ENCODE measurements around the gene THRB. TPM values are rescaled to one million over a fixed set of nuclear protein-coding genes. Genes with fewer than 3 reads are reported as not detected.

The THRB gene
- total RNA-seq, 1 donor, result 0.36 TPM

DNA sequence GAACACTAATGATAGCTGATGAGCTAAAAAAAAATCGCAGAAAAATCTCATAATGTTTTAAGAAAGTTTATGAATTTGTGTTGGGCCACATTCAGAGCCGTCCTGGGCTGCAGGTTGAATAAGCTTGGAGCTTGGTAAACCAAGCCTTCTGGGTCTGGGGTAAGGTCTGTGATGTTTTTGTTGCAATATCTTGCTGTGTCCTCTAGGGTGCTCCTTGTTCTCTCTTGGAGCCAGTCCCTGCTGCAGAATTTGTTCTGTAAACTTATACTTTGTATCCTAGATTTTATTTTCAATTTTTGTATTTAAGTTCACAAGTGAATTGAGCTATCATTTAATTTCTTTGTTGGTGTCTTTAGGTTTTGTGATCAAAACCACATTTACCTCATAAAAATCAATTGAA lies 405.9 kb downstream of the THRB start:
- Histone ChIP-seq H3K27me3 (ENCODE audit: insufficient read depth, low read length) (no peaks in the 10 kb centered on the region), H3K4me3 (ENCODE audit: insufficient read depth, low read length) (no peak overlapping the region), H3K4me2 (ENCODE audit: insufficient read depth, low read length) (no peak overlapping the region), H4K20me1 (ENCODE audit: insufficient read depth, low read length) (no peaks in the 10 kb centered on the region), H3K4me1 (ENCODE audit: insufficient read depth, low read length) (no peaks in the 10 kb centered on the region), H3K9me3 (ENCODE audit: low read depth, low read length) (no peaks in the 10 kb centered on the region), H2AFZ (ENCODE audit: low read length) (no peak overlapping the region), H3K36me3 (ENCODE audit: insufficient read depth, low read length) (no peaks in the 10 kb centered on the region), H3K27ac (ENCODE audit: low read depth, low read length) (no peak overlapping the region), H3K79me2 (ENCODE audit: insufficient read depth, low read length) (no peaks in the 10 kb centered on the region)
- TF ChIP-seq, protein P1, sequence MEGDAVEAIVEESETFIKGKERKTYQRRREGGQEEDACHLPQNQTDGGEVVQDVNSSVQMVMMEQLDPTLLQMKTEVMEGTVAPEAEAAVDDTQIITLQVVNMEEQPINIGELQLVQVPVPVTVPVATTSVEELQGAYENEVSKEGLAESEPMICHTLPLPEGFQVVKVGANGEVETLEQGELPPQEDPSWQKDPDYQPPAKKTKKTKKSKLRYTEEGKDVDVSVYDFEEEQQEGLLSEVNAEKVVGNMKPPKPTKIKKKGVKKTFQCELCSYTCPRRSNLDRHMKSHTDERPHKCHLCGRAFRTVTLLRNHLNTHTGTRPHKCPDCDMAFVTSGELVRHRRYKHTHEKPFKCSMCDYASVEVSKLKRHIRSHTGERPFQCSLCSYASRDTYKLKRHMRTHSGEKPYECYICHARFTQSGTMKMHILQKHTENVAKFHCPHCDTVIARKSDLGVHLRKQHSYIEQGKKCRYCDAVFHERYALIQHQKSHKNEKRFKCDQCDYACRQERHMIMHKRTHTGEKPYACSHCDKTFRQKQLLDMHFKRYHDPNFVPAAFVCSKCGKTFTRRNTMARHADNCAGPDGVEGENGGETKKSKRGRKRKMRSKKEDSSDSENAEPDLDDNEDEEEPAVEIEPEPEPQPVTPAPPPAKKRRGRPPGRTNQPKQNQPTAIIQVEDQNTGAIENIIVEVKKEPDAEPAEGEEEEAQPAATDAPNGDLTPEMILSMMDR (IDR thresholded peaks at IDR 0.05; ENCODE audit: extremely low read depth, low read depth, low read length), result peak; percentile 66
- DNase-seq (ENCODE audit: insufficient read length, low spot score, missing footprints), result peak; percentile 48

DNA sequence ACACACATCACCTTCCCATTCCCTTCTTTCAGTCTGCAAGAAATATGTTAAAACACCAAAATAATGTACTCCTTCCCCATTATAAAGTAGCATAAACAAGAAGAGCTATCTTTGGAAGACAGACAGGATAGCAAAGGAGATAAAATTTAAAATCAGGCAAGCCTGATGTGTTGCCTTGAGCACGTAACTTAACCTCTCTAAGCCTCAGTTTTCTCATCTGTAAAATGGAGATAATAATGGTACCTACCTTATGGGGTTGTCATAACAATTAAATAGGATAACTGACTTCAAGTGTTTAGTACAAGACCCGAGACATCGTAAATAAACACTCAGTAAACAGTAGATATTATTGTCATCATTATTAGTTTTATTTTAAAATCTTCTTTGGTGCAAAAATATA lies 407.2 kb downstream of the THRB start:
- H3K27ac ChIP-seq (ENCODE audit: low read depth, low read length), result no peak overlapping the region
- H3K4me3 ChIP-seq (ENCODE audit: insufficient read depth, low read length), result no peak overlapping the region
- no peak overlapping the region for H3K4me2 ChIP-seq (ENCODE audit: insufficient read depth, low read length)
- TF ChIP-seq, protein P1 (IDR thresholded peaks at IDR 0.05; ENCODE audit: extremely low read depth, low read depth, low read length), result no peak
- H4K20me1 ChIP-seq (ENCODE audit: insufficient read depth, low read length), result no peaks in the 10 kb centered on the region
- no peak for DNase-seq (ENCODE audit: insufficient read length, low spot score, missing footprints)
- H2AFZ ChIP-seq (ENCODE audit: low read length), result no peak overlapping the region
- no peaks in the 10 kb centered on the region for H3K4me1 ChIP-seq (ENCODE audit: insufficient read depth, low read length)
- no peaks in the 10 kb centered on the region for H3K36me3 ChIP-seq (ENCODE audit: insufficient read depth, low read length)
- H3K9me3 ChIP-seq (ENCODE audit: low read depth, low read length), result no peaks in the 10 kb centered on the region
- no peaks in the 10 kb centered on the region for H3K27me3 ChIP-seq (ENCODE audit: insufficient read depth, low read length)
- no peaks in the 10 kb centered on the region for H3K79me2 ChIP-seq (ENCODE audit: insufficient read depth, low read length)

DNA sequence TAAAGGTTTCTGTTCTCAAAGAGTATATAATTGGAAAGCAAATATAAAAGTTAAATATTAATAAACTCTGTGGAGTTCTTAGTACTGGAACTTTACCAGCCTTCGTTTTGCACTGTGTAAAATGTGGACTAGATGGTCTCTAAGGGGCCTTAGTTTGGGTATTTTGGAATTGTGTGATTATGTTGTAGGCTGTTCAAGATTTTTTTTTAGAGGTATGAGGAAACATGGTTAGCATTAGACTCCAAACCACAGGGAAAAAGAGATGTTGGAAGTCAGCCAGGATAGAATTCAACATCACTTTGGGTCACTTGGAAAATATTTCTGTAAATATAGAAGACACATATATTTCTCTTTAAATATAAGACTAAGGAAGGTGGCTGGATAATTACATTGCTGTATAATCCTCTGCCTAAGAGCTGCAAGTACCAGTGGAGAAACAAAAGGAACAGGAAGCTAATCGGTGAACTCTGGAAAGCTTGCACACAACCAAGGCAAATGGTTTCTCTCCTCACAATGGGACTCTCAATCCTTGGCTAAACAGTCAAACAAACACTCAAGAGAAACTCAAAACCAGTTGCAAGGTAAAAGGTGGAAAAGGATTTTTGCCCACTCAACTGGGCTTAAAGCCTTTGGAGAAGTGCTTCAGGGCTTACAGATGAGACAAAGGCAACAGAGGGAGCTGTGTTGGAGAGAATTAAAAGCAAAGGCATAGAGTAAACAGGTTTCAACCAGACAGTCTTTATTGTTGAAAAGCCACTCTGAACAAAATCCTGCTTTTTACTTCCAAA lies 407.8 kb downstream of the THRB start:
- no peaks in the 10 kb centered on the region for H3K4me1 ChIP-seq (ENCODE audit: insufficient read depth, low read length)
- no peak overlapping the region for H3K4me3 ChIP-seq (ENCODE audit: insufficient read depth, low read length)
- TF ChIP-seq, protein P1 (IDR thresholded peaks at IDR 0.05; ENCODE audit: extremely low read depth, low read depth, low read length), result no peak
- H3K27me3 ChIP-seq (ENCODE audit: insufficient read depth, low read length), result no peaks in the 10 kb centered on the region
- no peak overlapping the region for H3K4me2 ChIP-seq (ENCODE audit: insufficient read depth, low read length)
- no peaks in the 10 kb centered on the region for H3K9me3 ChIP-seq (ENCODE audit: low read depth, low read length)
- DNase-seq (ENCODE audit: insufficient read length, low spot score, missing footprints), result no peak
- H4K20me1 ChIP-seq (ENCODE audit: insufficient read depth, low read length), result no peaks in the 10 kb centered on the region
- H3K27ac ChIP-seq (ENCODE audit: low read depth, low read length), result no peak overlapping the region
- no peaks in the 10 kb centered on the region for H3K36me3 ChIP-seq (ENCODE audit: insufficient read depth, low read length)
- no peaks in the 10 kb centered on the region for H3K79me2 ChIP-seq (ENCODE audit: insufficient read depth, low read length)
- no peak overlapping the region for H2AFZ ChIP-seq (ENCODE audit: low read length)

DNA sequence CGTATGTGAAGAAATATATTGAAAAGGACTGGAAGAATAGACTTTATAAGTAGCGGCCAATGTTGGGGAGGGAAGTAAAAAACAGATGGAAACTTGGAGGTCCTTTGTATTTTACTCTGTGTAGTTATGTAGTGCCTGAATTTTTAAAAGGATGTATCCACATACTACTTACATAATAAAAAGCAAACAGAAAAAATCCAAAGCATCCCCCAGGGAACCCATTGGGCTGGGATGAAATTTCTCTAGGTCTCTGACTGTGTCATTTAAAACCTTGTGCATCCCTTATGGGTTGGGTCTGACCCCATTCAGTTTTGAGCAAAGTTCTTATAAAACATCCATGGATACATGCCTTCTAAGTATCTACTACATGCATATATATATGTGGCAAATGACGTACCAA lies 408.4 kb downstream of the THRB start:
- no peaks in the 10 kb centered on the region for H3K4me1 ChIP-seq (ENCODE audit: insufficient read depth, low read length)
- H3K4me2 ChIP-seq (ENCODE audit: insufficient read depth, low read length), result no peak overlapping the region
- no peaks in the 10 kb centered on the region for H3K36me3 ChIP-seq (ENCODE audit: insufficient read depth, low read length)
- H3K9me3 ChIP-seq (ENCODE audit: low read depth, low read length), result no peaks in the 10 kb centered on the region
- H4K20me1 ChIP-seq (ENCODE audit: insufficient read depth, low read length), result no peaks in the 10 kb centered on the region
- TF ChIP-seq, protein P1 (IDR thresholded peaks at IDR 0.05; ENCODE audit: extremely low read depth, low read depth, low read length), result no peak
- H2AFZ ChIP-seq (ENCODE audit: low read length), result no peak overlapping the region
- no peak overlapping the region for H3K27ac ChIP-seq (ENCODE audit: low read depth, low read length)
- DNase-seq (ENCODE audit: insufficient read length, low spot score, missing footprints), result no peak
- no peak overlapping the region for H3K4me3 ChIP-seq (ENCODE audit: insufficient read depth, low read length)
- no peaks in the 10 kb centered on the region for H3K79me2 ChIP-seq (ENCODE audit: insufficient read depth, low read length)
- no peaks in the 10 kb centered on the region for H3K27me3 ChIP-seq (ENCODE audit: insufficient read depth, low read length)

Data from osteoblast (primary cell).